HFF-Myc (cell line): ENCODE data around the gene ZFHX3.

Experiments
- DNase-seq: peaks from one replicate; pipeline ENCODE4 v3.0.0-alpha.2; 2011; ENCODE audit warnings: low read depth; ENCODE audit errors: extremely low read depth
- H3K4me3 ChIP-seq: replicated peaks from 2 replicates; pipeline ENCODE4 v1.5.1; 2011; ENCODE audit warnings: low read depth, mild to moderate bottlenecking, control low read depth, low read length
- TF ChIP-seq, protein P1 (sequence below): IDR thresholded peaks from 2 replicates; pipeline ENCODE4 v1.5.1; 2012; ENCODE audit warnings: mild to moderate bottlenecking, low read depth, low read length, control low read depth; ENCODE audit errors: missing control alignments

Gene ZFHX3

DNA sequence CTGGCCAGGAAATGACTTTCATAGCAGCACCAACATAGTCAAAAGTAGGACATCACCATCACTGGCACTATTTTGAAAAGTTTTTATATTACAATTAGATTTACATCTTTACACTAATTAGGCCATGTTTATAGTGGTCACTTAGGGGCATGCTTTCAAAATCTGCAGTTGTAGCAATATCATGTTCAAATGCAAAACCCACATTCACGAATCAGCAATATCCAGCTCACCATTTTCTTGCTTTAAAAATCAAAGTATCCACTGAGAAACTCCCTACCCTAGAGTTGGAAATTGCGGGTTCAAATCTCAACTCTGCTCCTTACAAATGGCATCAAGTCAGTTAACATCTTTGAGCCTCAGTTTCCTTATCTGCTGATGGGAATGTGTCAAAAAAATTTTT is 237.4 kb downstream of the ZFHX3 start:
- TF ChIP-seq, protein P1, sequence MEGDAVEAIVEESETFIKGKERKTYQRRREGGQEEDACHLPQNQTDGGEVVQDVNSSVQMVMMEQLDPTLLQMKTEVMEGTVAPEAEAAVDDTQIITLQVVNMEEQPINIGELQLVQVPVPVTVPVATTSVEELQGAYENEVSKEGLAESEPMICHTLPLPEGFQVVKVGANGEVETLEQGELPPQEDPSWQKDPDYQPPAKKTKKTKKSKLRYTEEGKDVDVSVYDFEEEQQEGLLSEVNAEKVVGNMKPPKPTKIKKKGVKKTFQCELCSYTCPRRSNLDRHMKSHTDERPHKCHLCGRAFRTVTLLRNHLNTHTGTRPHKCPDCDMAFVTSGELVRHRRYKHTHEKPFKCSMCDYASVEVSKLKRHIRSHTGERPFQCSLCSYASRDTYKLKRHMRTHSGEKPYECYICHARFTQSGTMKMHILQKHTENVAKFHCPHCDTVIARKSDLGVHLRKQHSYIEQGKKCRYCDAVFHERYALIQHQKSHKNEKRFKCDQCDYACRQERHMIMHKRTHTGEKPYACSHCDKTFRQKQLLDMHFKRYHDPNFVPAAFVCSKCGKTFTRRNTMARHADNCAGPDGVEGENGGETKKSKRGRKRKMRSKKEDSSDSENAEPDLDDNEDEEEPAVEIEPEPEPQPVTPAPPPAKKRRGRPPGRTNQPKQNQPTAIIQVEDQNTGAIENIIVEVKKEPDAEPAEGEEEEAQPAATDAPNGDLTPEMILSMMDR: no peak
- no peak overlapping the region for H3K4me3 ChIP-seq
- no peak for DNase-seq

DNA sequence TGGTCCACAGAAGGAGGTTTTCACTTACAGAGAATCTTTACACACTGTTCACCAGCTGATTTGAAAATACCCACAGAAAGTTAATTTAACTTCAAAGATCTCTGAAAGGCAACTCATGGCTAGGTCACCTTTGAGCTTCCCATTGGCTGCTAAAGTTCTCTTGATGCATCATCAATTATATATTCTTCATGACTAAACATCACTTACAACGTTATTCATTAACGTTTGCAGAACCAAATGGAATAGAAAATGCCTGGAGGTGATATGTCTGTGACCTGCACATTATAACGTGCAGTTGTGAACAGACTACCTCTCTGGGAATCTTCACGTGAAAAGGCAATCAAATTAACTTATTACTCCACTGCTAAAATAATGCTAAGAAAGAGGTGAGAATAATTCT is 238.5 kb downstream of the ZFHX3 start:
- TF ChIP-seq, protein P1: no peak
- H3K4me3 ChIP-seq: no peak overlapping the region

DNA sequence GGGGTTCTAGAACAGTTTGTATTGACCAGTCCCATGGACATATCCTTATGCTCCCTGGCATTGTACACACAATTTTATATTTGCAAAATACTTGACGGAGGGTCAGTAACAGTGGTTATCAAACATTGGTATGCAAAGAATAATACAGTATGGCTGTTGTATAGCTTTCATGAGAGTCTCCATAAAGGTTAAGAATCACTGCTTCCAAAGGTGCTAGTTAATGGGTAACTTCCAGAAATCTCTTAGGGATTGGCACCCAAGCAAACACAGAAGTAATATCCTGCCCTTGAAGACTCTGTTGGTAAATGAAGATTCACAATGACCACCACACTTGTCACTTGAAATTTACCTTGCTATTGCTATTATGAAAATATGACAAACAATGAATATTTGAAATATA is 239.2 kb downstream of the ZFHX3 start:
- DNase-seq: no peak
- TF ChIP-seq, protein P1: no peak
- no peak overlapping the region for H3K4me3 ChIP-seq

More for the DNA sequence above, 238.5 kb downstream of the ZFHX3 start:
- DNase-seq: no peak

DNA sequence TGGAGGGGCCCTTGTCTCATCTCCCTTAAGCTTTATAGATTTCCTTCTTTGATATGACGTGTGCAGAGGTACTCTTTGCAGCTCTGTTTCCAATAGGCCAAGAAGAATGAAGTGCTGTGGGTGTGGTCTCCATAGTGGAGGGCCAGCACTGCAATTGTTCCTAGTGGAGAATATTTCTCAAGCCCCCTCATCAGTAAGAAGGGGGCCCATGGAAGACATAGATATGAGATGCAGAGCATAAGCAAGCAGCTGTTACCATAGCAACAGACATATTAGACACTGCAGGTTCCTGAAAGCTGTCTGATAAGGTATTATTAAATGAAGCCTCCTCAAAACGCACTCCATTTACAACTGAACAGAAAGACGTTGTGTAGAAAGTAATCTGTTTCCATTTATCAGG is 240.7 kb downstream of the ZFHX3 start:
- DNase-seq: no peak
- TF ChIP-seq, protein P1: no peak
- H3K4me3 ChIP-seq: no peak overlapping the region

DNA sequence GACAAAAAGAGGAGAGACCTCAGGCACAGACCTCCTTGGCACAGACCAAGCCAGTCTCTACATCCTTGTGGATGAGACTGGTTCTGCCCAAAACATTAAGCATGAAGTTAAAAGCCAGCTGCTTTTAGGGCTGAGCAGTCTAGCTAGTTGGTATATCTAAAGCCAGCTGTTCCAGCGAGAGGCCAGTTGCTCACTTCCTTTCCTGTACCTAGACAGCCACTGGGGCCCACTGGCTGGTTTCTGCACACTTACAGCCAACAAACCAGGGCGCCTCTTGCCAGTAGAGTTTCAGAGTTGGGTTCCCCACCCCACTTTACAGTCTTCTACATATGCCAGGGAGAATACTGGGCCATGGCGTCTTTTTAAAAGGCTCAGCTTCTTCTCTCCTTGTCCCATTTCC is 242.4 kb downstream of the ZFHX3 start:
- H3K4me3 ChIP-seq: no peak overlapping the region
- TF ChIP-seq, protein P1: no peak
- DNase-seq: no peak

DNA sequence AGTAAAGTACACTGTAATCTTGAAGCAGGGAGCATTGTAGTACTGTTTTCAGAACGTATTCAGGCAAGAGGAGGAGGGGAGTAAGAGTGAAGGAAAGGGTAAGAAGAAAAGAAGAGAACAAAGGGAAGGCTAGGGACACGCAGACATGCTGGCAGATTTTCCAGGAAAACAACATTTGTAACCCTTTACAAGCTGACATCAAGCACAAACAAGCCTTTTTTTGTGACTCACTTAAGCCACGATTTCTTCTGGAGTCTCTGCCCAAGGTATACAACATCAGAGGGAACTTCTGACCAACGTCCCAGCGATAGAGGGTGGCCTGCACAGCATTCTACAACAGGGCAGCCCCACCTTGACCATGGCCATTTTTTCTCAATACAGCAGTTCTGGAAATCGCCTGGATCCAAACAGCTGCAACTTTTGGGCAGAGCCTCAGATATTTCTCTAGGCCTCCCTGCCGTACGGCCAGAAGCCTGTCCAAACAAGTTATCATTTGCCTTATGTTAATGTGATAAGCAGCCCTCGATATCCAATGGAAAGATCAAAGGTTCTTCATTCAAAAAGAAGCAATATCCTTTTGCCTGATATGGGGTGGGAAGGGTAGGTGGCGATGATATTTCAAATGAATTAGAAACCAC is 247.3 kb downstream of the ZFHX3 start:
- no peak for DNase-seq
- TF ChIP-seq, protein P1: no peak
- no peak overlapping the region for H3K4me3 ChIP-seq

DNA sequence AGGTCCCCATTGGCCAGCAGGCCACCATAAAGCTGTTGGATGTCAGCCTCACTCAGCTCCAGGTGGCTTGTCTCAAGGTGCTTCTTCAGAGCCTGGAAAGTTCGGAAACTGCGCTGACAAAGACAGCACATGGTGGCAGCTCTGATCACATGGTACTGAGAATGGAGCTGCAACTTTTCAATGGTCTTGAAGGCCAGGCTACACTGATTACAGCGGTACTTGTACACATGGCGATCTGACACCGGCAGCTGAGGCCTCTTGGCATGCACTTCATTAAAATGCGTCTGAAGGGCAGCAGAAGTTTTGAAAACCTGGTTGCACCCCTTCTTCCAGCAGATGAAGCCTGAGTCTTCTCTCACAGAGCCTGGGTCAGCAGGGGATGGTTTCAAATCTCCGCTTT is 249.7 kb downstream of the ZFHX3 start:
- DNase-seq: no peak
- no peak overlapping the region for H3K4me3 ChIP-seq
- TF ChIP-seq, protein P1: no peak
